Non-pigmented ciliary epithelial cell (primary cell): ENCODE results near the gene RPS2.
"Not testable (repeated sequence)": the region's sequence is repeated elsewhere in the genome, so short reads cannot be mapped to it uniquely, and the experiment has no call there.

Experiments used
- DNase-seq: peaks from one replicate; pipeline ENCODE4 v3.0.0-alpha.2; 2010; ENCODE audit warnings: low read depth

The RPS2 gene

DNA sequence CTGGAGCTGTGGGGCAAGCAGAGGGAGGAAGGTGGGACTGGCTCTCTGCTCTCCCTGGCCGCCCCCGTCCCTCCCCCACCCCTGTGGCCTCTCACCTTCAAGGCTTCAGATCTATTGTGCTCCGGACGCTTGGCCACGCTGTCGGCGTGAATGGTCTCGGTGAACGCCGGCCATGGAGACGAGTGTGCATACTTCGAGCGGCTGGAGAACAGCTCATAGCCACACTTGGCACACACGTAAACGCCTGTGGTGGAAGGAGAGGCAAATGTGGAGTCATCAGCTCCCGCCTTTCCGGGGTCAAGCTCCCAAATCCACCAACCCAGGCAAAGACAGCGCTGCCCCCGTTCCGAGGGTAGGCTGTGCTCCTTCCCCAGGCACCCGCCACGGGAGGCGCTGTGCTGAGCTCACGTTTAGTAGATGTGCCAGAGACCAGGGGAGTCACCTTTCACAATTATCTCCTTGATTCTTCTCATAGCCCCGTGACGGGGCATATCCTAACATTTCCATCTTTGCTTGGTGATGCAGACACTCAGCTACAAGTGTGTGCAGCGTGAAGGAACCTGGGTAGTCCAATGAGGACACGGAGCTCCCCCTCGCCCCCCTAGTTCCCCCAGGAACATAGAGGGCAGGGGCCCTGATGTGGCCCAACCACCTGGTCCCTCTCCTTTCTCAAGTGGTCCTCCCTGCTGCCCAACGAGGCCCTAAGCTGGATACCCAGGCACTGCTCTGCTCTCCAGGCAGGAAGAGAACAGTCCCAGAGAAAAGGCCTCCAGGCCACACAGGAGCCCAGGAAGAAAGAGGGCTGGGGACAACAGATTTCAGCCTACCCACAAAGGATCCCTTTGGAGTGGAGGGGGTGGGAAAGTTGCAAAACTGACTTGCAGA lies 23.2 kb downstream of the RPS2 start:
- DNase-seq, result no peak

DNA sequence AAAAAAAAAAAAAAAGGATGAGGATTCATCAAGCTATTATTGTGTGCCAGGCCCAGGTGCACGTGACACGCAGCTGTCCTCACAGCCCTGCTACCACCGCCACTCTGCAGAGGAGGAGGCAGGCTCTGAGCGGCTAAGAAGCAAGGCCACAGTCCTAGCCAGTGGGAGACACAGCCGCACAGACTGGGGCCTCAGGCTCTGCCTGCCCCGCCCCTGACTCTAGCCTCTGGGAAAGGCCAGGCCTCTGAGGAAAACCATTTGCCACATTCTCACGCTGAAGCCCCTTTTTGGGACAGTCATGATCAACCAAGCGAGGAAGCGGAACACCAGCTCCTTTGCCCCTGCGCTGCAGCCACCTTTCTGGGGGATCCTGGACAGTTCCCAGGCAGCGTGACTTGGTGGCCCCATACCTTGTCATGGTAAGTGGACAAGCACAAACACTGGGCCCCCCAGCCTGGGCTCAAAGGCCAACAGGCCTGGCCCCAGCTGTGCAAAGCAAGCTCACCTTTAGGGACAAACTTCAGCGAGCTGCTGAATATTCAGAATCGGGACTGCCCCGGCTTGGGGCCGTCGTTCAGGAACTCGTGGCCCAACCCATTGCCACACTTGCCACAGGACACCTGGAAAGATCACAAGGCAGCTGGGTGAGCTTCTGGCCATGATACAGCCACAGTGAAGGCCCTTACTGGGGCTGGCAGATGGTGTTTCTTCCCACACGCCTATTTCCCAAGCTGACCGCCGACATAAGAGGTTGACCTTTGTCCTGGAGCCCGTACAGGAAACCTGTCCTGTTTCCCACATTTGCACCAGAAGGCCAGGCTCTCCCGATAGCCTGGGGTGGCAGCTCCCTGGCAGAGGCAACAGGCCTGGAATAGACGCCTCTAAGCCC lies 24.1 kb downstream of the RPS2 start:
- no peak for DNase-seq

DNA sequence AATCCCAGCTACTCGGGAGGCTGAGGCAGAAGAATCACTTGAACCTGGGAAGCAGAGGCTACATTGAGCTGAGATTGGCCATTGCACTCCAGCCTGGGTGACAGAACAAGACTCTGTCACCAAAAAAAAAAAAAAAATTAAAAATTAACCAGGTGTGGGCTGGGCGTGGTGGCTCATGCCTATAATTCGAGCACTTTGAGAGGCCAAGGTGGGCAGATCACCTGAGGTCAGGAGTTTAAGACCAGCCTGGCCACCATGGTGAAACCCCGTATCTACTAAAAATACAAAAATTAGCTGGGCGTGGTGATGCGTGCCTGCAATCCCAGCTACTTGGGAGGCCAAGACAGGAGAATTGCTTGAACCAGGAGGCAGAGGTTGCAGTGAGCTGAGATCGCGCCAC lies 24.8 kb downstream of the RPS2 start:
- not testable (repeated sequence) for DNase-seq

DNA sequence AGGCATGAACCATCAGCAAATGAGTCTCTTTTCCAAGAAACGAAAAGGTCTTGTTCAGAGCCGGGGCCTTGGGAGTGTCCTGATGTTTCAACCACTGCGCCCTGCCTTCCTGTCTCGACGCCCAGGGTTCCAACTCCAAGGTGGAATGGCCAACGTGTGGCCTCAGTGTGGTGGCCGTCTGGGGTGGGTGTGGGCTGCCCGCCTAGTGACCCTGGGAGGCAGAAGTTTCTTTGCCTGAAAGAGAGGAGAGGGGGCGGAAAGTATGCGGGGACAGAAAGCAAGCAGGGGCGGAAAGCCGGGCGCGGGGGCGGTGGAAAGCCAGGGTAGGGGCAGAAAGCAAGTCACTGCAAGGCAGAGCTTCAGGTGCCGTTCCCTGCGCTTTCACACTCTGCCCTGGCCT lies 25.7 kb downstream of the RPS2 start:
- DNase-seq, result no peak

DNA sequence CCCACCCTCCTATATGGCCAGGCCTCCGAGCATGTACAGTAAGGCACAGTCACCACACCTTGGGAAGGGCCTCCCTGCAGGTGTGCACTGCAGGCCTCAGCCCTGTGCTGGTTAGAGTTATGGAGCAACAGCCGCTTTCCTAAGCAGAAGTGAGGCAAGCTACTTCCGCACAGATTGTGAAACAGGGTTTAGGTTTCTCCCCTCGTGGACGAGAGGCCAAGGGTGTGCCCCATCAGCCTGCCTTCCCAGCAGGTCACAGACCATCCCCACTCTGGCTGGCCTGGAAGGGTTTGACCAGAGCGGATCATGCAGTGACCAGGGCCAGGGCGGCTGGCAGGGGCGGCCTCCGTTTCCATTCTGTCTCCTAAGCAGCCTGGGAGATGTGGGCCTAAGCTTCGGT lies 26.3 kb downstream of the RPS2 start:
- no peak for DNase-seq

DNA sequence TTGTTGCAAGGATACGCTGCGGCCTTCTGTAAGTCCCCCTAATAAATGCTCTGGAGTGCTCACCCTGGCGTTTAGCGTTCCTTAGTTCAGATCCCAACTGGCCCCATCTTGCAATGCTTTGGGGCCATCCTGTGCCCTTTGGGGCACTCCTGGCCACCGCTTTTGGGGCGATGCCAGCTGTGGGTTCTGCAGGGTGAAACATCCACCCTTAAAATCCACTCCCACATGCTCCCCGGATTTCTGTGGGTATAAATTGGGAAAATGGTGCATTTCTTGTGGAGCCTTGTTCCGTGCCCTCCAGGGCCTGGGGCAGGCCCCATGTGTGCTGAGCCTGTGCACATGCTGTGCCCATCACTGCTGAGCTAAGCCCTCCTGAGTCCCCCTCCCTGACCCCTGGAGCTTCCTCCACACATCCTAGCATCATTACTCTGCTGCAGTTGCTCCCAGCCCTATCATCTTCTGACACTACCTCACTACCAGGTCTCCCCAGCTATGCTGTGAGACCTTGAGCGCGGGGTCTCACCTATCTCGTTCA lies 27.6 kb downstream of the RPS2 start:
- DNase-seq, result no peak

DNA sequence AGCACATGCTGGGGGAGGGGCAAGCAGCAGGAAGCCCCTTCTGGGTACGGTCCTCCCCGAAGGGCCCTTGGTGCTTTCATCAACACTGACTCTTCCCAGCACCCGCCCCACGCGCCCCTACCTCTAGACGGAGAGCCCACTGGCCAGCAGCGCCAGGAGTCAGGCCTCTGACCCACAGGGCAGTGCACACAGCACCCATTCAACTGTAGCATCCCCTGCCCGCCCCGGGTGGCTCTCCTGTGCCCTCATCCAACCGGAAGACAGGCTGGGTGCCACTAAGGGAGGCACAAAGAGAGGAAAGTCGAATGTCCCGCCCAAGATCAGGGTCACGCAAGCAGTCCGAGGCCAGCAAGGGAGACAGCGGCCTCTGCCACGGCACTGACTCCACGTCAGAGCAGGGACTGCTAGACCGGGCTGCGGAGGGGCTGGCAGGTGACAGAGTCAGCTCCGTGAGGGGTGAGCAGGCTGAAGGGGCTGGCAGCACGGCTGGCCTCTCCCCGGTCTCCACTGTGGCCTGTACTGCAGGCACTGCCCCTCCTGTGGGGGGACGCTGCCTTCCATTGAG lies 31.4 kb downstream of the RPS2 start:
- no peak for DNase-seq

DNA sequence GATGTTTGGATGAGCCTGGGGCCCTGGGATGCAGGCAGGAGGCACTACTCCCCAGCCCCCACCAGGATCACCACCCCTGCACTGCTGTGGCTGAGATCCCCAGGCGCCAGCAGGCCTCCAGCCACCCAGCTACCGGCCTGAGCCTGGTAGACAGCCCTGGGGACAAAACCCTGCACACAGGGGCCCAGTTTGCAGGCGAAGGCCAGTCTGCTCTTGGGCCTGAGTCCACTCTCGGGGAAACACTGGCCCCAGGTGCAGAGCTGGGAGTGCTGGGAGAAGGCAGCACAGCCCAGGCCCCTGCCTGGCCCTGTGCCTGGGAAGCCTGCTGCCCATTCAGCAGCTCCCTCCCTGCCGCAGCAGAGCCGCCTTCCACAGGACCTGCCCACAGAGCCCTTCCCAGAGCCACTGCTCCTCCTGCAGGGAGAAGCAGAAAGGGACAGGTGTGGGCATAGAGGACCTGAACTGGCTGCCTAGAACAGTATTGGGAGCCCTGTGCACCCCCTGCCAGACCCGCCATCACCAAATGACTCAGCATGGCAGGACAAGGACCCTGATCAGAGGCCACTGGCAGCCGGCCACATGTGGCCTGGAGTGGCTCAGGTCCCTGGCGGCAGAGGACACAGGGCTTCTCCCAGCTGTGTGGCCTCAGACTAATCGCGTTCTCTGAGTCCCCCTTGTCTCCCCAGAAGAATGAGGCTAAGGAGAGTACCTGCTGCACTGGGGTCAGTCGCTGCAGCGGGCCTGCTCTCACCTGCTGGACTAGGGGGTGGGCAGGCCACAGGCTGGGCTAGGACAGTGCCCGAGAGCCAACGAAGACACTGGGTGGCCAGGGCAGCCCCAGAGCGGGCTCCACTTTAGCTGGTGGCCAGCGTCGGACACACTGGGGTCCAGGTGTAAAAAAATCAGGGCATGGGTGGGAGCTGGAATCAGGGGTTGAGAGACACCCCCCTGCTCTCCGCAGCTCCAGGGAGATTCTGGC lies 32.3 kb downstream of the RPS2 start:
- DNase-seq, result no peak

DNA sequence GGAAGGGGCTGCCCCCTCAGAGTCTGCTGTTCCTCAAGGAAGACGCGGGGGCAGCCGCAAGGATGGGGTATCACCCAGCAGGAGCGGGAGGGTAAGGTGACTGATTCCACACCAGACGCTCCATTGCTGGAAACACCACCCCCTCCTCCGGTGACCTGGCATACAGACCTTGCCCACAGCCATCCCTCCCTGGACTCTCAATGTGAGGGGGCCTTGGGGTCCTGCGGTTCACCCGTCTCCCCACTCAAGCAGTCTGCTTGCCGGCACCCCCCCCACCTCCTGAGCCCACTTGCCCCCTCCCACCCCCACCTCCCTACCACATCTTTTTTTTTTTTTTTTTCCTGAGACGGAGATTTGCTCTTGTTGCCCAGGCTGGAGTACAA lies 34.3 kb downstream of the RPS2 start:
- no peak for DNase-seq

DNA sequence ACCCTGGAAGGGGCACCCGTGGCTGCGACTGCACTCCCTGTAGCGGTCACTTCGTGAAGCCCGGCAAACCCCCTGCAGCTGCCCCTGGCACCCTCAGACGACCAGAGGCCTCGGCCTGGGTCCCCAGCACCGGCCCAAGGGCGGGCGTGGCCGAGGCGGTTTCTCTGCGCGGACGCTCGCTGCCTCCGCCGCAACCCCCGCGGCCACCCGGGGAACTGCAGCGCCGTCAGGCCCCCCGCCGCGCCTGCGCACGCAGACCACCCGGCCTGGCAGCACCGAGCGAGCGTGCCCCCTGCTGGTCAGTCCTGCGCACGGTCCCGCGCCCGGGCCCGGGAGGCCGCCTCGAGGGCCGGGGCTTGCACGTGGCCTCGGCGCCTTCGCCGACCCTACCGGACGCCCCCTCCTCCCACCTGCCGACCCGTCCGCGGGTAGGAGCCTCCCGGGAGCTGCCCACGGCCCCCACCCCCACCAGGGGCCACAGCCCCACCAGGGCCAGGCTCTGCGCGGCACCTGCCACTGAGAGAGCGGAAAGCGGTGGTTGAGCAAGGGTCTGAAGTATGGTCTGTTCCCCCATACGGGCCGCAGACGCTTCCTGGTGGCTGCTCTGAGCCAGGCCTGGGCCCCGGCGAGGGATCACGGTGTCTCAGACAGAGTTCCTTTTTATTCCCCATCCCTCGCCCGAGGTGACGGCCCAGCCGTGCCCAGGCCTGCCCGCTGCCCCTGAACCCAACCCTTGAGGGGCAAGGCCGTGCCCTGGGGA lies 34.9 kb downstream of the RPS2 start:
- no peak for DNase-seq

DNA sequence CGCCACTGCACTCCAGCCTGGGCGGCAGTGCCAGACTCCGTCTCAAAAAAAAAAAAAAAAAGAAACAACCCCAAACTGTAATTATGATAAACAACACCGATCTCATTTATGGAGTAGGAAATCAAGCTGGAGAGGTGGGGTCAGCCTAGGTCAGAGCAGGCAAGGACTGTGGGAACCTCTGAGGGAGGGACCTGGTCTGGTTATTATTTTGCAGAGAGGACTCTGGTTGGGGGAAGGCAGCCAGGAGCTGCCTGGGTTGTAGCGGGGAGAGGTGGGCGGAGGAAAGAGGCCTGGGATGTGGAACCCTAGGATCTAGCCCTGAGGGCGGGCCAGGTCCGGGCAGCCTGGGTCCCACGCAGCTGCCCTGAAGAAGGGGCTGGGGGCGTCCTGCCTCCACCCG lies 35.5 kb downstream of the RPS2 start:
- DNase-seq, result no peak

DNA sequence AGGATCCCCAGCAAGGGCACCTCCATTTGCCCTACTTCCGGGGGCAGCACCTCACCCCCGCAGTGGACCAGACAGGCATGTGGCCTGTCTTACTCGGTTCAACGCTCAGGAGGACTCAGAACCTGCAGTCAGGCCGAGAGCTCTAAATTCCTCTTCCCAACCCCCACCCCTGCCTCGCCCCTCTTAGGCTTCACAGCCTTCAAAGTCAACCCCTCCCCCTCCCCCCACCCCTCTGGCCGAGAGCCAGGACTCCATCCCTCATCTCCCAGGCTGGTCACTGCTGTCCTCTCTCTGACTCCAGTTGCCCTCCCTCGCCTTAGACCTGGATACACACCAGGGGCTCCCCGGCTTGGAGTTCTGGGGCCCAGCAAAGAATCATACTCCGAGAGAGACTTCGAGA lies 38.4 kb downstream of the RPS2 start:
- DNase-seq, result no peak

DNA sequence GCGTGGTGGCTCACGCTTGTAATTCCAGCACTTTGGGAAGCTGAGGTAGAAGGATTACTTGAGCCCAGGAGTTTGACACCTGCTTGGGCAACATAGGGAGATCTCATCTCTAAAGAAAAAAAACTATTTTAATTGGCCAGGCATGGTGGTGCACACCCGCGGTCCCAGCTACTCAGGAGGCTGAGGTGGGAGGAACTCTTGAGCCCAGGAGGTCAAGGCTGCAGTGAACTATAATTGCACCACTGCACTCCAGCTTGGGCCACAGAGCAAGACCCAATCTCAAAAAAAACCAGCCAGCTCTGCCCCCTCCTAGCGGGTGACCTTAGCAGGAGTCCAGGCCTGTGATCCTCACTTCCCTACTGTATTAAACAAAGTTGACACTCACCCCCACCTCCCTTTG lies 40.5 kb downstream of the RPS2 start:
- DNase-seq, result no peak

DNA sequence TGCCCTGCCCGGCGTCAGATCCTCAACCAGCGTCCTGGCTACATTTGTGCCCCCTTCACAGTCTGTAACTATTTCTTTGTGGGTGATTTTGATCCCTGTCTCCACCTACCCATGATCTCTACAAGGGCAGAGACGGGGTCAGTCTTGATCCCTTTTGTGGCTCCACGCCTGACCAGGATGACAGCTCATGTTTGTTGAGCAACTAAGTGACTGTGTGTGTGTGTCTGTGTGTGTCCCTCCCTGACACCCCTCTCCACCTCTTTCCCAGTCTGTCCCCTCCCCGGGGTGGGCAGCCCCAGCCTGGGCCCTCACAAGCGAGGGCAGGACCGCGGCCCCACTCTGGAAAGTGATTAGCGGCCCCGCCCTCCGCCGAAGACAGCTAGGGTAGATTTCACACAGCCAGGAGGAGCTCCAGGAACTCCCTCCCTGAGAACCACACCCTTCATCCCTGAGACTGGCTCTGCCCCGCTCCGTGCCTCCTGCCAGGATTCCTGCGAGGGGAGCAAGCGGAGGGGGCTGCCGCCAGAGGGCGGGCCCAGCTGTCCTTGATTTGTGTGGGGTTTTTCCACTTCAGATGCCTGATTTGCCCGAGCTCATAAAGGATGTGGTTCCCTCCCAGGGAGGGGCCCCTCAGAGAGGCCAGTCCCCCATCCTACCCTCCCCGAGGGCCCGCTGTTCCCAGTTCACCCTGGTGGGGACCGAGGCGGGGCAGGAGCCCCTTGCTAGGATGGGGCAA lies 41.2 kb downstream of the RPS2 start:
- no peak for DNase-seq

DNA sequence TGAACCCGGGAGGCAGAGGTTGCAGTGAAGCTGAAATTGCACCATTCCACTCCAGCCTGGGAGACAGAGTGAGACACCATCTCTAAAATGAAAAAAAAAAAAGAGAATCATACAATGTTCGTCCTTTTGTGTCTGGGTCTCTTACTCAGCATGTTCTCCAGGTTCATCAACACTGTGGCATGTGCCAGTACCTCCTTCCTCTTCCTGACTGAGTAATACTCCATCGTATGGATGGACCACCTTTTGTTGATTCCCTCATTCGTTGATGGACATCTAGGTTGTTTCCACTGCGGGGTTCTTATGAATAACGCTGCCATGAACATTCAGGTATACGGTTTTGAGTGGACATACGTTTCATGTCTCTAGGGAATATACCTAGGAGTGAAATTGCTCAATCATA lies 42.3 kb downstream of the RPS2 start:
- no peak for DNase-seq

DNA sequence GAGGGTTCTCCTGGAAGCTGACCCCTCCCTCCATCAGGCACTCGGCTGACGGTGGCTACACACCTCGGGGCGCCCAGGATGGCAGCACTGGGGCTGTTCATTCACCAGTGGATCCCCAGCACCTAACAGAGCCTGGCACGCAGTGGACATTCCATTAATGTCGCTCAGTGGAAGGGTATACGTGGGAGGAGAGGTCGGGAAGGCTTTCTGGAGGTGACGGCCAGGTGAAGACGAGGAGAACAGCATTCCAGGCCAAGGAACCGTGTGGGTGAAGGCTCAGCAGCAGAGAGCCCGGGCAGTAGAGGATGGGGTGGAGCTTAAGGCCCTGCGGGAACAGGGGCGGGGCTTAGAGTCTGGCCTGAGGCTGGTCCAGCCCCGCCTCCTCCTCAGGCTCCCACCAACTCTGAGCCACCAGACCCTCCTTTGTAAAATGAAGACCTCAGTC lies 43.9 kb downstream of the RPS2 start:
- DNase-seq, result no peak

DNA sequence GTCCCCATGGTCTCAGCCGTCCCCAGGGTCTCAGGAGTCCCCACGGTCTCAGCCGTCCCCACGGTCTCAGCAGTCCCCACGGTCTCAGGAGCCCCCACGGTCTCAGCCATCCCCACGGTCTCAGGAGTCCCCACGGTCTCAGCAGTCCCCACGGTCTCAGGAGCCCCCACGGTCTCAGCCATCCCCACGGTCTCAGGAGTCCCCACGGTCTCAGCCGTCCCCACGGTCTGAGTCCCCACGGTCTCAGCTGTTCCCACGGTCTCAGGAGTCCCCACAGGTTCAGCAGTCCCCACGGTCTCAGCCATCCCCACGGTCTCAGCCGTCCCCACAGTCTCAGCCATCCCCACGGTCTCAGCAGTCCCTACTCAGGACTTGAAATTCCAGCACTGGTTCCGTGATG lies 44.5 kb downstream of the RPS2 start:
- DNase-seq, result not testable (repeated sequence)

DNA sequence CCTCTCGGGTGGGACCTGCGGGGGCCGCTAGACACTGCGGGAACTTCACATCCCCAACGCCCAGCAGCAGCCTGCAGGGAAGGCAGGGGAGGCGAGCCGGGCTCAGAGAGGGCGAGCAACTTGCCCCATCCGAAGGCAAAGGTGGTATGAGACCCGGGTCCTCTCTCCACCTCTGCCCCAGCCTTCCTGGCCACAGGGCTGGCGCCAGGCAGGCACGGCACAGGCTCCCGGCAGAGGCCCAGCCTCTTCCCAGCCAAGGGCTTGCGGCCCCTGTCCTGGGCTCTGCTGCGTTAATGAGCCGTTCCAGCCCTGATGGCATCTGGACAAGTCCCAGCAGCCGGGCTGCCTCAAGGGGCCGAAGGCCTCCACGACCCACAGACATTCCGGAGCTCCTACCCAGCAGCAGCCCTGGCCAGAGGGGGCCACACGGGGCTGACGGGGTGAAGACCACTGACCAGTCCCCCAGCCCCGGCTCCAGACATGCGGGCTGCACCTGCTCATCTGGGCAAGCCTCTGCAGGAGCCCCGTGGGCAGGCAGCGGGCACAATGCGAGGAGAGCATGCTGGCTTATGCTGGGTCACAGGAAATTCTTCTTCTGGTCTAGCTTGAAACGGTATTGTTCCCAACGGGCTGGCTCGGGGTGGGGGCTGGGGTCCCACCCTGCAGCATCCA lies 45.2 kb downstream of the RPS2 start:
- DNase-seq, result no peak
